Ishikawa (cell line): ENCODE data around the gene IGFBP4.

Experiments used
- CEBPB ChIP-seq: IDR thresholded peaks from 2 replicates; pipeline ENCODE4 v1.6.1; 2012
- CREB1 ChIP-seq: IDR thresholded peaks from 2 replicates; pipeline ENCODE4 v1.6.1; 2012; ENCODE audit warnings: low read depth
- EGR1 ChIP-seq: IDR thresholded peaks from 2 replicates; pipeline ENCODE4 v1.6.1; 2012
- EP300 ChIP-seq: IDR thresholded peaks from 2 replicates; pipeline ENCODE4 v1.6.1; 2012; ENCODE audit warnings: borderline replicate concordance
- FOXM1 ChIP-seq: IDR thresholded peaks from 2 replicates; pipeline ENCODE4 v1.6.1; 2012; ENCODE audit warnings: low read depth, borderline replicate concordance
- NFIC ChIP-seq: IDR thresholded peaks from 2 replicates; pipeline ENCODE4 v1.6.1; 2012
- RAD21 ChIP-seq: IDR thresholded peaks from 2 replicates; pipeline ENCODE4 v1.6.1; 2012; ENCODE audit warnings: low read depth
- TAF1 ChIP-seq: IDR thresholded peaks from 2 replicates; pipeline ENCODE4 v1.6.1; 2012; ENCODE audit warnings: low read depth, mild to moderate bottlenecking
- TCF12 ChIP-seq: IDR thresholded peaks from 2 replicates; pipeline ENCODE4 v1.6.1; 2012; ENCODE audit warnings: low read depth
- TEAD4 ChIP-seq: IDR thresholded peaks from 2 replicates; pipeline ENCODE4 v1.6.1; 2012
- YY1 ChIP-seq: IDR thresholded peaks from 2 replicates; pipeline ENCODE4 v1.6.1; 2012; ENCODE audit warnings: low read depth
- ZBTB7A ChIP-seq: IDR thresholded peaks from 2 replicates; pipeline ENCODE4 v1.6.1; 2012; ENCODE audit warnings: low read depth
- TF ChIP-seq, protein P1 (sequence below): IDR thresholded peaks from 2 replicates; pipeline ENCODE4 v1.6.1; 2012
- TF ChIP-seq, protein P2 (sequence below): IDR thresholded peaks from 2 replicates; pipeline ENCODE4 v1.6.1; 2012
- TF ChIP-seq, protein P3 (sequence below): IDR thresholded peaks from 2 replicates; pipeline ENCODE4 v1.6.1; 2012; ENCODE audit warnings: low read depth, mild to moderate bottlenecking

Gene IGFBP4

DNA sequence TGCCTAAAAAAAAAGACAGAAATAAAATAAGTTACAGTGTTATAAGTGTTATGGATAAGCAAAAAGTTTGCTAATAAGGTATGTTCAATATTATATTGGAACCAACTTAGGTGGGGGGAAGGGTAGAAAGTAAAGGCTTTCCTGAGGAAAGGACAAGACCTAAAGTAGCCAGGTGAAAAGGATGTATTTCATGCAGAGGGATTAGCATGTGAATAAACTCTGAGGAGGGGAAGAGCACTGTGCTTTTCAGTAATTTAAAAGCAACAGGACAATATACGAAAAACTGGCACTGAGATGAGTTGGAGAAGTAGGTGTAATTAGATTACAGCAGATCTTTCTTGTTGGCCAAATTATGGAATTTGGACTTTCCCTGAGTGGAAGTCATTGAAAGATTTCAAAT, 33.2 kb upstream of the IGFBP4 start:
- no peak for TF ChIP-seq ZBTB7A

DNA sequence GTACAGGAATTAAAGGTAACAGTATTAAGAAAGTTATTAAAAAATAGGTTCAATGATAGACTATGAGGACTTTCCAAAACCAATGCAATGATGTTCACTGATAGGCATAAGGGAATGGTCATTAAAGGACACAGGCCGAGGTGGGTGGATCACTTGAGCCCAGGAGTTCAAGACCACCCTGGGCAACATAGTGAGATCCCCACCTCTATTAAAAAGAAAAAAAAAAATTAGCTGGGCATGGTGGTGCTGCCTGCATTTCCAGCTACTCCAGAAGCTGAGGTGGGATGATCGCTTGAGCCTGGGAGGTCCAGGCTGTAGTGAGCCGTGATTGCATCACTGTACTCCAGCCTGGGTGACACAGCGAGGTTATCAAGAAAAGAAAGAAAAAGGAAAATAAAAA, 31.4 kb upstream of the IGFBP4 start:
- TF ChIP-seq, protein P1, sequence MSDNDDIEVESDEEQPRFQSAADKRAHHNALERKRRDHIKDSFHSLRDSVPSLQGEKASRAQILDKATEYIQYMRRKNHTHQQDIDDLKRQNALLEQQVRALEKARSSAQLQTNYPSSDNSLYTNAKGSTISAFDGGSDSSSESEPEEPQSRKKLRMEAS = no peak

DNA sequence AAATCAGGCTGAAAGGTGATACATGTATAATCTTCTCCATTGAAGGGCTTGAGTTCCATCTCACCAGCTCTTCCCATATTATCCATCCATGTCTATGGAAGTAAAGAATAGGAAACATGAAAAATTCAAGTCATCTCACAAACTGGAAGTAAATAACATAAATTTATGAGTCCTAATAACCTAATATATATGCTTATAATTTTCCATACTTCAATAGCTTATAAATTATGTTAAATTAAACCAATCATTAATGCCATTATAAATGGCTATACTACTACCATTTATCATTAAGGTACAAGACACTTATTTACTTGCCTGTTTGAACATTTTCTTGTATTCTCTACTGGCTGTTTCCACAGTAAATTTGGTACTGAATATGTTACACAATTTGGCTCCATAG, 30.4 kb upstream of the IGFBP4 start:
- TF ChIP-seq TEAD4 (no peak), NFIC (no peak), CREB1 (no peak), EGR1 (no peak), CEBPB (no peak)

DNA sequence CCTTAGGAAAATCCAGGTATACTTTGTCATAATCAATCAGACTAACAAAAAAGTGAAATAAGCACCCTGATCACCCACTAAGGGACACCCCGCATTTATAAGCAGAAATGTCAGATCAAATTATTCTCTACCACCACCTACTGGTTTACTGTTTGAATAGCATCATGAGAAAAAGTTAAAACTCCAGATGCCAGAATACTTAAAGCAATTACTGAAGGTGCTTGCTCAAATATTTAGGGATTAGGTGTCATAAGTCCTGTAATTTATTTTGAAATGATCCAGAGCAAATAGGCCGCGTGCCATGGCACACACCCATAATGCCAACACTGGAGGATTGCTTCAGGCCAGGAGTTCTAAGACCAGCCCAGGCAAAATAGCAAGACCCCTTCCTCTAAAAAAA, 27.9 kb upstream of the IGFBP4 start:
- TF ChIP-seq RAD21 (peak; percentile 30), TCF12 (no peak)

DNA sequence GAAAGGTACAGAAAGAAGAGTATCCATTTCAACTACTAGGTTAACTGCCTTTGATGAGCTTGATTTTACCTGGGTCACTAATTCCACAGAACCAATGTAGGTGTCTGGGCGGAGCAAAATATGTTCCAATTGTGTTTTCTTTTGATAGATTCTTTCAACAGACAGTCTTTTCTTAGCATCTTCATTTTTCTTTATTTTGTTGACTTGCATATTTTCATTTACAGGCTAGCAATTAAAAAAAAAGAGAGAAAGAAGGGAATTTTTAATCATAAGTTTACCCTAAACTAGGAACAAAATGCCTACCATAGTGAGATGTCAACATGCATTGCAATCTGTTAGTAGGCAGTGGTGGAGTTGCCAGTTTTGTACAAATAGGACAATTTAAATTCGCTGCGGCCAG, 26.6 kb upstream of the IGFBP4 start:
- TF ChIP-seq, protein P2, sequence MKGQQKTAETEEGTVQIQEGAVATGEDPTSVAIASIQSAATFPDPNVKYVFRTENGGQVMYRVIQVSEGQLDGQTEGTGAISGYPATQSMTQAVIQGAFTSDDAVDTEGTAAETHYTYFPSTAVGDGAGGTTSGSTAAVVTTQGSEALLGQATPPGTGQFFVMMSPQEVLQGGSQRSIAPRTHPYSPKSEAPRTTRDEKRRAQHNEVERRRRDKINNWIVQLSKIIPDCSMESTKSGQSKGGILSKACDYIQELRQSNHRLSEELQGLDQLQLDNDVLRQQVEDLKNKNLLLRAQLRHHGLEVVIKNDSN = no peak
- no peak for TF ChIP-seq YY1

DNA sequence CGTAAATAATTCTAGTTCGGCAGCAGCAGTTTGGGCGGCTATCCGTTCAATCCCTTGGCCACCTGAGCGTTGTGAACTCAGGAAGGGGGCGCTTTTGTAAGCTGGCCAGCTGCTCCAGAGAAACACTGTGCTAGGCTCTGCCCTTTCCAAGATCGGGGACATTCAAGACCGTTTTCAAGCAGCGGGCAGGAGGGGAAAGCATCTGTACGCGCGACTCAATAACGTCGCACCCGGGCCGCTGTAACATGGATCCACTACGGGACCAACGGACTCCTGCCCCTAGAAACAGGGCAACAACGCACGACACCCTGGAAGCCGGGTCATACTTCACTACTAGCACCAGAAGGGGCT, 26.0 kb upstream of the IGFBP4 start:
- no peak for TF ChIP-seq EGR1
- TF ChIP-seq EP300 = no peak
- no peak for TF ChIP-seq TEAD4
- TF ChIP-seq FOXM1 = no peak
- TF ChIP-seq, protein P2 = no peak
- no peak for TF ChIP-seq YY1
- TF ChIP-seq CREB1 = no peak
- no peak for TF ChIP-seq TAF1
- TF ChIP-seq NFIC = no peak
- no peak for TF ChIP-seq RAD21
- TF ChIP-seq TCF12 = no peak
- no peak for TF ChIP-seq CEBPB
- TF ChIP-seq ZBTB7A = no peak
- TF ChIP-seq, protein P3, sequence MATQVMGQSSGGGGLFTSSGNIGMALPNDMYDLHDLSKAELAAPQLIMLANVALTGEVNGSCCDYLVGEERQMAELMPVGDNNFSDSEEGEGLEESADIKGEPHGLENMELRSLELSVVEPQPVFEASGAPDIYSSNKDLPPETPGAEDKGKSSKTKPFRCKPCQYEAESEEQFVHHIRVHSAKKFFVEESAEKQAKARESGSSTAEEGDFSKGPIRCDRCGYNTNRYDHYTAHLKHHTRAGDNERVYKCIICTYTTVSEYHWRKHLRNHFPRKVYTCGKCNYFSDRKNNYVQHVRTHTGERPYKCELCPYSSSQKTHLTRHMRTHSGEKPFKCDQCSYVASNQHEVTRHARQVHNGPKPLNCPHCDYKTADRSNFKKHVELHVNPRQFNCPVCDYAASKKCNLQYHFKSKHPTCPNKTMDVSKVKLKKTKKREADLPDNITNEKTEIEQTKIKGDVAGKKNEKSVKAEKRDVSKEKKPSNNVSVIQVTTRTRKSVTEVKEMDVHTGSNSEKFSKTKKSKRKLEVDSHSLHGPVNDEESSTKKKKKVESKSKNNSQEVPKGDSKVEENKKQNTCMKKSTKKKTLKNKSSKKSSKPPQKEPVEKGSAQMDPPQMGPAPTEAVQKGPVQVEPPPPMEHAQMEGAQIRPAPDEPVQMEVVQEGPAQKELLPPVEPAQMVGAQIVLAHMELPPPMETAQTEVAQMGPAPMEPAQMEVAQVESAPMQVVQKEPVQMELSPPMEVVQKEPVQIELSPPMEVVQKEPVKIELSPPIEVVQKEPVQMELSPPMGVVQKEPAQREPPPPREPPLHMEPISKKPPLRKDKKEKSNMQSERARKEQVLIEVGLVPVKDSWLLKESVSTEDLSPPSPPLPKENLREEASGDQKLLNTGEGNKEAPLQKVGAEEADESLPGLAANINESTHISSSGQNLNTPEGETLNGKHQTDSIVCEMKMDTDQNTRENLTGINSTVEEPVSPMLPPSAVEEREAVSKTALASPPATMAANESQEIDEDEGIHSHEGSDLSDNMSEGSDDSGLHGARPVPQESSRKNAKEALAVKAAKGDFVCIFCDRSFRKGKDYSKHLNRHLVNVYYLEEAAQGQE = no peak
- TF ChIP-seq, protein P1 = no peak

DNA sequence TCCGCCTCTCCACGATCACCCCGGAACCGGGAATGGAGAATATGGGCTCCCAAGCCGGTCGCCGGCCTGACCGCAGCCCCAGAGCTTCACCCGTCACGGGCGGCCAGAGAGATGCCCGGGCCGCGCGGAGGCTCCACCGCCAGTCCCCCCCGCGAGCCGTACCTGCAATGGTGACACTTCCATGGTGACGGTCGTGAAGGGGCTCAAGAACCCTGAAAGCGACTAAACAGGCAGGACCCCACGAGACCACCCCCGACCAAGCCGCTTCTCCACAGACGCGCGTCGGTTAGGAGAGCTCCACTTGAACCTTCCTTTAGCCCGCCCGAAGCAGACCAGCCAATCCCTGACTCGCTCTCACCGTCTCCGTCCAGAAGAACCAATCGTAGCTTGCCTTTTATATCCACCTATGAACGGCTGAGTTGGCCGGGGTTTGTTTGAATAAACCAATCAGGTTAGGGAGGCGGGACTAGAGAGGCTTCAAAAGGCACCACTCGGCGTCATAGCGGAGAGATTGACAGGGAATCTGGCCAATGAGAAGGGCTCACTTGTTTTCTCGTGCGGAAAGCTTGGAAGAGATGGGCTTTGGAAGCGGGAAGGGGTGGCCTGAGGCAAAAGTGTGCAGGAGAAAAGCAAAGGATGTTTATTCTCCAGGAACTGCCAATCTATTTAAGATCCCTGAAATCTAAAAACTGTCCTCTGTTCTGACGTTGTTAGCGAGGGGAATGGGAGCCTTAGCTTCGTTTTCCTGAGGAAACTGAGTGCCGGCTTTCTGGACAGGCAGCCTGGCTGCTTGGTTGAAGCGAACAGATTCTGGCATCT, 25.4 kb upstream of the IGFBP4 start, which contains the start of gene TOP2A:
TOP2A (minus strand) TSS at position 288 of the 819 bp plus-strand sequence; CDS start at position 183, 105 bp downstream.
- TF ChIP-seq CEBPB = no peak
- TF ChIP-seq, protein P1 = no peak; the same call in 1 of the 2 replicates
- peak; percentile 99 for TF ChIP-seq FOXM1
- 0 out of 2 replicates have a peak, but pooled peaks have one; percentile 54 for TF ChIP-seq TAF1
- no peak for TF ChIP-seq EGR1
- TF ChIP-seq YY1 = no peak
- TF ChIP-seq EP300 = no peak
- peak; percentile 59; the same call in 1 of the 2 replicates for TF ChIP-seq CREB1
- peak; percentile 45; the same call in 1 of the 2 replicates for TF ChIP-seq ZBTB7A
- TF ChIP-seq TCF12 = peak; percentile 60; the same call in 1 of the 2 replicates
- peak; percentile 9; the same call in 1 of the 2 replicates for TF ChIP-seq TEAD4
- TF ChIP-seq, protein P3 = no peak
- TF ChIP-seq, protein P2 = no peak
- TF ChIP-seq RAD21 = no peak
- no peak for TF ChIP-seq NFIC
